GM21360 (cell line): ENCODE results near the gene CCDC85C.
"Not testable (repeated sequence)": the region's sequence is repeated elsewhere in the genome, so short reads cannot be mapped to it uniquely, and the experiment has no call there.

ENCODE experiments used
- ATAC-seq: cut with Tn5 transposase; IDR thresholded peaks from one replicate; pipeline ENCODE4 v1.9.1; 2021; ENCODE audit warnings: mild to moderate bottlenecking, moderate library complexity; ENCODE audit not compliant: unreplicated experiment

Gene CCDC85C

DNA sequence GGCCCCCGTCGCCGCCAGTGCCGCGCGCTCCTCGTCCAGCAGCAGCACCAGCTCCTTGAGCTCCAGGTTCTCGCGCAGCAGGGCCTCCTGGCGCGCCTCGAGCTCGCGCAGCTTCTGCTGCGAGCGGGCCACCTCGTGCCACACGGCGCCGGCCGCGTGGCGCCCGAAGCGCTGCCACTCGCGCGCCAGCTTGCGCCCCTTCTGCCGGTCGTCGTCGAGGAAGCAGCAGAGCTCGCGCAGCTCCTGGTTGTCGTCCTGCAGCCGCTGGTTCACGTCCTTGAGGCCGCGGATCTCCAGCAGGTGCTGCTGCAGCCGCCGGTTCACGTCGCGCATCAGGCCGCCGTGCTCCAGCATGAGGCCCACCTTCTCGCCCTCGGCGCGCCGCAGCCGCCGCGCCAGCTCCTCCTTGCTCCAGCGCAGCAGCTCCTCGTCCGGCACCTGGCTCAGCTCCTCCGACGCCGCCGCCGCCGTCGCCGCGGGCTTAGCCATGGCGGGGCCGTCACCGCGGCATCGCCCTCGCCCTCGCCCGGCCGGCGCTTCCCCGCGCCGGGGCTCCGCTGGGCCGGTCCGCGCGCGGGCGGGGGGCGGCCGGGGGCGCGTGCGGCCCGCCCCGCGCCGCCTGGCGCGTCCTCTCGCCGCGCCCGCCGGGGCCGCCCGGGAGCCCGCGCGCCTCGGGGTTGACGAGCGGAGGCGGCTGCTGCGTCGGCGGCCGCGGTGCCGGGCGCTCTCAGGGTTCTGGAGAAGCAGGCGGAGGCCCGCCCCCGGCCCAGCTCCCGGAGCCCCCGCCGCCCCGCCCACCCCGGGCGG lies at the start of gene CCDC85C:
Gene CCDC85C (minus strand): TSS at position 737 of the 807 bp plus-strand sequence. CDS start 248 bp downstream, at position 489.
- ATAC-seq, result no peak

DNA sequence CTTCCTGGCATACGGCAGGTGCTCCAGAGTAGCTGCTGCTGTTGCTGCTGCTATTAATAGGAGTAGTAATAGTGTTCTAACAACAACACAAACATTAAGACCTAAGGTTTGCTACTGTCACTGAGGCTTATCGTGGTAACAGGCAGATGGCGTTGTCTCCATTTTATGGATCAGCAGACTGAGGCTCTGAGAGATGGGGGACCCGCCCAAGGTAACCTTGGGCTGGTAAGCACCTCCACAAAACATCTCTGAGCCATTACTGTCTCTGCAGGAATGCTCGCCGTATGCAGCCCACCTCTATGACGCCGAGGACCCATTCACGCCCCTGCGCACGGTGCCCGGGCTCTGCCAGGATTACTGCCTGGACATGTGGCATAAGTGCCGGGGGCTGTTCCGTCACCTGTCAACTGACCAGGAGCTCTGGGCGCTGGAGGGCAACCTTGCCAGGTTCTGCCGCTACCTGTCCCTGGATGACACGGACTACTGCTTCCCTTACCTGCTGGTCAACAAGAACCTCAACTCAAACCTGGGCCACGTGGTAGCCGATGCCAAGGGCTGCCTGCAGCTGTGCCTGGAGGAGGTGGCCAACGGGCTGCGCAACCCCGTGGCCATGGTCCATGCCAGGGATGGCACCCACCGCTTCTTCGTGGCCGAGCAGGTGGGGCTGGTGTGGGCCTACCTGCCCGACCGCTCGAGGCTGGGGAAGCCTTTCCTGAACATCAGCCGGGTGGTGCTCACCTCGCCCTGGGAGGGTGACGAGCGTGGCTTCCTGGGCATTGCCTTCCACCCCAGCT lies 48.1 kb upstream of the CCDC85C start:
- ATAC-seq, result no peak

DNA sequence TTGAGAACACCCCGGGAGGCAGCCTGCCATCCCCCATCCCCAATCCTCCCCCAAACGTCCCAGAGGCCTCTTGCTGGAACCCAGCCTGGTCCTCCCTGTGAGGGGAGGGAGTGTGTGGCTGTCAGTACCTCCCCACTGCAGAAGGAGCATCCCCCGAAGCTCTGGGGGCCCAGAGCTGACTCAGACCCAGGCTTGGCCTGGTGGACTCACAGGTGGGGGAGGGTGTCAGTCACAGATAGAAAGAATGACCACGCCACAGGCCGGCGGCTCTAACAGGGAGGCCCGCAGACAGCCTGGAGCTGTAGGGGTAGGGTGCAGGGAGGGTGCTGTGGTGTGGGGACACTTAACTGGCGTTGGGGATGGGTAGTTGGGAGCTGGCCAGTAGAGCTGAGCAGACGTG lies 46.2 kb upstream of the CCDC85C start:
- no peak for ATAC-seq

DNA sequence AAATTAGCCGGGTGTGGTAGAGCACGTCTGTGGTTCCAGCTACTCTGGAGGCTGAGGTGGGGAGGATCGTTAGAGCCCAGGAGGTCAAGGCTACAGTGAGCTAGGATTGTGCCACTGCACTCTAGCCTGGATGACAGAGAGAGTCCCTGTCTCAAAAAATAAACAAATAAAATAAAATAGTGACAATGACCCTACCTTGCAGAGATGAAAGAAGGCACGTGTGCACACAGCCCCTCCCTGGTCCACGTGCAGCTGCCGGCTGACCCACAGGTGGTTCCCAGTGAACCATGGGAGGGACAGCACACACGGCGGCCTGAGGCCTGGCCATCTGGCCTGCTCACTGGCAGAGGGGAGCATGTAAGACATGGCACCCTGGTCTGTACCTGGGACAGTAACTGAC lies 45.6 kb upstream of the CCDC85C start:
- no peak for ATAC-seq

DNA sequence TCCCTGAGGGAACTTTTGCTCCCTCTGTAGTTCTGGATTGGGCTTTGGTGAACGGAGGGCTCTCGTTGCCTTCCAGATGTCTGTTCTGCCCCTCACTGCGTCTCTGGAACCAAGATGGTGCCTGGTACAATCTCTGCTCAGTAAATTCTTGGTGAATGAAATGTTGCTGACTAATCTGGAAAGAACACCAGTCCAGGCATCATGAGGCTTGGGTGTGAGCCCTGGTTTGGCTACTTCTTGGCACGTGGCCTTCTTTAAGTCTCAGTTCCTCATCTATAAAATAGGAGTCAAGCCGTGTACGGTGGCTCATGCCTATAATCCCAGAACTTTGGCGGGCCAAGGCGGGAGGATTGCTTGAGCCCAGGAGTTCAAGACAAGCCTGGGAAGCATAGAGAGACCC lies 45.2 kb upstream of the CCDC85C start:
- ATAC-seq, result no peak

DNA sequence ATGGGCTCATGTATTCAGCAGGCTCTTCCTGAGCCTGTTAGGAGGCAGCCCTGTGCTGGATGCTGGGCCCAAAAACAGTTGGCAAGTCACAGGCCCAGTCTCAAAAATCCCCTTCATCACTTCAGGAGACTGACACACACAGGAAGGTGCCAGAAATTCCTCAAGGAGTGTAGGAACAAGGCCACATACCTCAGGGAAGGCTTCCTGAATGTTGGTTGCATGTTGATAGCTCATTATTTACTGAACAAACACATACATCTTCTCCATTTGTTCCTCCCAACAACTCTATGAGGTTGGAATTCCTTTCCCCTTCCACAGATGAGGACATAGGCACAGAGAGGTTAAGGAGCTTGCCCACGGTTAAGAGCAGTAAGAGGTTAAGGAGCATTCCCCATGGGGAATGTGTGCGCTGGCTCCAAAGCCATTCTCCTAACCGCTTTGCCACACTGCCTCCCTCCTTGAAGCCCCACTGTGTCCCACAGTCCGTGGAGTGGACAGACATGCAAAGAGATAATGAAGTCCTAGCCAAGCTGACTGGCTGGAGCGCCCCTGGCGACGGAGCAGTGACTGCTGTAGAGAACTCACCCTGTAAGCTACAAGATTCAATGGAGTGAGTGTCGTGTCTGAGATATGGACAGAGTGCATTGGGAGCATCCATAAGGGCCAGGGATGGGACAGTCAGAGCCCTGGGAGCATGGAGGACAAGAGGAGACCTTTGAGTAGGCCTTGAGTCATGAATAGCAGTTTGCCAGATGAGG lies 44.2 kb upstream of the CCDC85C start:
- ATAC-seq, result no peak

DNA sequence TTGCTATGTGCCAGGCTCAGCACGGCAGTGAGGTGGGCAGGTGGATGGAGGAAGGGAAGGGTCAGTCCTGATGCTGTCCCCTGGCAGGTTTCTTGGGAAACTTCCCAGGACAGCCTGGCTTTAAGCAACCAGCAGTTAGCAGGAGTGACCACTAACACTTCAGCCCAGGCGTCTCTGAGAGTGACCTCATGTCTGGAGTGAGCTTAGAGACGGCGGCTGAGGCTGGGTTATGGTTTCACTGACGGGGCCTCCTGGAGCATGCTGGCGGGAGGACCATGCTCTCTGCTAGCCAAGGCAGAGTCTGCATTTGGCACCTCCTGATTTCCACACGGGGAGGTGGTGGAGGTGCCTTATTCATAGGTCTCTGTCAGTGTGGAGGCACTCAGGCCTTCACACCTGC lies 43.4 kb upstream of the CCDC85C start:
- no peak for ATAC-seq

DNA sequence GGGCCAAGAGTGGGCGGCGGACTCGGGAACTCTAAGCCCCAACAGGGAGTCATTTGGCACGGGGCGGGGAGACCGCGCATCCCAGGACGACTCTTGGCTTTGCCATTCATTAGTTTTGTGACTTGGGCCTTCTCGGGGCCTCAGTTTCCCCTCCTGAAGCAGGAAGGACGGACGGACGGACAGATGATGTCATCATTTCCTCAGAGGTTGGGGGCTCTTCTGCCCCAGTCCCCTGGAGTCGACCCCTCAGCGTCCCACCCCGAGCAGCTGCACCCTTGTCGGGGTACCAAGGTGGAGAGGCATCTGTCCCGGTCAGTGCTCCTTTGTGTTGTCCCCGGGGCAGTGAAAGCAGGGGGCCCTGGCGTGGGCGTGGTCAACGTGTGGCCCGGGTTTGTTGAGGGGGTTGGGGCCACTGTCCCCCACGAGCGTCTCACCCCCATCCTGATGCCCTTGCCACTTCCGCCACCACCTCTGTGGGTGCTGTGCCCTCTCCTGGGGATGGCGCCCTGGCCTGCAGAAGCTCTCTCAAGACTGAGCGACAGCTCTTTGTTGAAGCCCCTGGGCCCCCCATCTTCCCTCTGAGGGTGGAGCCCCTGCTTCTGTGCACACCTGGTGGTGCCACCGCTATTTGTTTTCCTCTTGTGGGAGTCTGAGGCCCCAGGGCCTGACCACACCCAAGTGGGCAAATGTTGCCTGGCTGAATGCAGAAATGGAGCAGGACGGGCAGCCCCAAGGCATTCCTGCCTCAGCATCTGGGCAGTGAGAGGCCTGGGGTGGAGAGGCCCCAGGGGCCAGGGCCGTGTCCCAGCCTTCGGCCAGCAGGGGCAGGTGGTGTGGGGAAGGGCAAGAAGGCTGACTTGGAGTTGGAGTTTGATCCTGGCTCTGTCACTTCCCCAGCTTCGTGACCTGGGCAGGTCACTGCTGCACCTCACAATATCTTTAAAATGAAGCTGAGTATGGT lies 41.8 kb upstream of the CCDC85C start:
- no peak for ATAC-seq

DNA sequence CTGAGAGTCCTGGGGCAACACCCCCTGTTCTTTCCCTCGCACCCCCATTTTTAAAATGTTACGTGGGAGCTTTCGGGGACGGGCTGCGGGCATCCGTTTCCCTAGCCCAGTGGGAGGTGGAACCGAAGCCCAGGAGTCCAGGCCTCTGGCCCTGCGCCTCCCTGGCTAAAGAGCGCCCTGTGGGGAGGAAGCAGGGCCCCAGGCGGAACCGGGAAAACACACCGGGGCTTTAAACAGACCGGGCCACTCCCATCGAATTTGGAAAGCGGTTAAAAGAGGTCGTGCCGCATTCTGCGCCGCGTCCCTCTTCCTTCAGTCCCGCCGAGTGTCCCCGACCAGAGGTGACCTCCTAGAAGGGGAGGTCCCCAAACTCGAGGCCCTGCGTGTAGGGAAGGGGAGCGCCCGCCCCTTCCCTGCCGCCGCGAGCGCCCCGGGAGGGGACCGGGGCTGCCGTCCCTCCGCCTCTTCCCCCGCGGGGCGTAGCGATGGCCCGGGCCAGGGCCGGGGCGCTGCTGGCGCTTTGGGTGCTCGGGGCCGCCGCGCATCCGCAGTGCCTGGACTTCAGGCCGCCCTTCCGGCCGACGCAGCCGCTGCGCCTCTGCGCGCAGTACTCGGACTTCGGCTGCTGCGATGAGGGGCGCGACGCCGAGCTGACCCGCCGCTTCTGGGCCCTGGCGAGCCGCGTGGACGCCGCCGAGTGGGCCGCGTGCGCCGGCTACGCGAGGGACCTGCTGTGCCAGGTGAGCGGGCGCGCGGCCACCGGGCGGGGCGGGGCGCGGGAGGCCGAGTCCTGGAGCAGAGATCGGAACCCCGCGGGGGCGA lies 40.9 kb upstream of the CCDC85C start, which contains the start of gene HHIPL1:
Gene HHIPL1 (plus strand): TSS at position 407 of the 822 bp plus-strand sequence. CDS start 79 bp downstream, at position 486.
- ATAC-seq, result no peak

DNA sequence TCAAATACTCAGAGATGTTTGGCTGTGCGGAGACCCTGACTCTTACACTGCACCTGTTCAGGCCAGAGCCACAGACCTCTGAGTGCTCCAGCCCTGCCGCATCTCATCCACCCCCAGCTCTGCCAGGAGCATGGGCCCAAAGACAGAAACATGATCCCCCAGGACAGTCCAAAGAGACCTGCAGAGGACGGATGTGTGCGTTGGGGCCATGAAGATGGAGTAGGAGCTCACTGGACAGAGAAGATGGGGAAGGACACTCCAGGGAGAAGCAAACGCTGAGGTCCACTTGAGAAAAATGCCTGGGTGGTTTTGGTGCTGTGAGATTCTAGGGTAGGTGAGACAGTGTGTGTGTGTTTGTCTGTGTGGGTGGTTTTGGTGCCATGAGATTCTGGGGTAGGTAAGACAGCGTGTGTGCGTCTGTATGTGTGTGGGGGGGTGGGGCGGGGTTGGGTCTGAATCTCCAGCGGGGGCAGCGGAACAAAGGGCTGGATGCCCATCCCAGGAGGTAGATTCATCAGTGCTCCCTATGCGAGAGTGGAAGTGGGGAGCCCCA lies 40.1 kb upstream of the CCDC85C start:
- ATAC-seq, result no peak

DNA sequence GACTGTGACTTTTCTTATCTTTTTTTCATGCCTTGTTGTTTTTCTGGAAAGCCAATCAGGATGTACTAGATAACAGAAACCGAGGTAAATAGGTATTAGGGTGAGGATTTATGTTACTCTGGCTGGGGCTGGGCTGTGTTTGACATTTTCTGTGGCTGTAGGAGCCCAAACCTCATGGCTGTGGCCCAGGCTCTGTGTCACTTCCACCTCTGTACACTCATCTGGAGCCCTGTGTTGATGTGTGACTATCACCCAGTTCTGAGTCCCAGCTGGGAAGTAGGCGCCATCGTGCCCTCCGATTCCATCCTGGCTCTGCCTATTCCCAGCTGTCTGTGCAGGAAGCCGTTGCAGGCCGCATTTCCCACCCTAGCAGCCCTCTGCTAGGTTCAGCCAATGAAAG lies 39.3 kb upstream of the CCDC85C start:
- no peak for ATAC-seq

DNA sequence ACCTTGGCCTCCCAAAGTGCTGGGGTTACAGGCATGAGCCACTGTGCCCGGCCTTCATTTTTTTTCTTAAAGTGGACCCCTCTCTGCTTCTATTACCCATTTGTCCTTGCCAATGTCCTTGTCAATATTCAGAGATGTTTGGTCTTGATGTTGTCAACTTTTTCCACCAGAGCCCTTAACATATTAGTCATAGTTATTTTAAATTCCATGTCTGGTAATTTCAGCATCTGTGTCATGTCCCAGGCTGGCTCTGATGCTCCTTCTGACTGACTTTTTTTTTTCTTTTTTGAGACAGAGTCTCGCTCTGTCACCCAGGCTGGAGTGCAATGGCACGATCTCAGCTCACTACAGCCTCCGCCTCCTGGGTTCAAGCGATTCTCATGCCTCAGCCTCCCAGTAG lies 38.8 kb upstream of the CCDC85C start:
- not testable (repeated sequence) for ATAC-seq

DNA sequence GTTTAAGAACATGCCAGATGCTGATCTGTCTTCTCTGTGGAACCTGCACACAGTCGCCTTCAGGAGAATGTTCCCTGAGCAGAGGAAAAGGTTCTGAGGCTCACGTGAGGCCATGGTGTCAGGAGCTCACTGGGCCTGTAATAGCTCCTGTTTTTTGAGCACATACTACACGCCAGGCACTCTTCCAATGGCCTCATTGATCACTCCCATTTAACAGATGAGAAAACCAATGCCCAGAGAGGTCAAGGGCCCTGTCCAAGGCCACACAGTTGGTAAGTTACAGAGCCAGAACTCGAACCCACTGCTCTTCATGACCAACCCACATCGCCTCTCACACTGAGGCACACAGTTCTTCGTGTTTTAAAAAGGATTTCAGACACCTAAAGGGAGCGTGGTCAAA lies 33.6 kb upstream of the CCDC85C start:
- no peak for ATAC-seq

DNA sequence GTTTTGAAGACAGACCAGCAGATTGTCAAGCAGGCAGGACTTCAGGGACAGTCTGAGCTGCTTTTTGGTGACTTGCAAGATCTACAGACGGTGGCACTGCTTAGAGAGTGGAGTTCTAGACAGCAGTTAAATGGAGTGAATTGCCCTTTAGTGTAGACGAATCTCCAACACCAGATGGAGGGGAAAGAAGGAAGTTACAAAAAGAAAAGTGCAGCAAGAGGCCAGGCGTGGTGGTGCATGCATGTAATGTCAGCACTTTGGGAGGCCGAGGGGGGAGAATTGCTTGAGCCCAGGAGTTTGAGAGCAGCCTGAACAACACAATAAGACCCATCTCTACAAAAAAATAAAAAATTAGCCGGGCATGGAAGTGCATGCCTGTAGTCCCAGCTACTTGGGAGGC lies 32.5 kb upstream of the CCDC85C start:
- ATAC-seq, result no peak

DNA sequence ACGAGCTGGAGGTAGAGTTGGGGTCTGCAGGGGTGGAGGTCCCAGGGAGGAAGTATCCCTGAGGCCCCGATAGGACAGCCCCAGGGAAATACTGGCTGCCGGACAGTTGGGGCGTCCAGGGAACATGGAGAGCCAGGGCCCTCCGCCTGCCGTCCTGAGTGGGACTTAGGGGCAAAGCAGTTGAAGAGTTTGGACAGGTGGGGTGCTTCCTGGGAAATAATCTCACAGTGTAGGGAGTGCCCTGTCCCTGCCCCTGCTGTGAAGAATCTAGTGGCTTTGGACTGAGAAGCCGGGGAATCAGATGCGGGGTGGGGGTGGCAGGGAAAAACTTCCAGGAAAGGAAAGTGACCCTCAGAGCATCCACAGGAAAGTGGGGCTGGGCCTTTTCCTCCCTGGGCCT lies 31.1 kb upstream of the CCDC85C start:
- ATAC-seq, result no peak

DNA sequence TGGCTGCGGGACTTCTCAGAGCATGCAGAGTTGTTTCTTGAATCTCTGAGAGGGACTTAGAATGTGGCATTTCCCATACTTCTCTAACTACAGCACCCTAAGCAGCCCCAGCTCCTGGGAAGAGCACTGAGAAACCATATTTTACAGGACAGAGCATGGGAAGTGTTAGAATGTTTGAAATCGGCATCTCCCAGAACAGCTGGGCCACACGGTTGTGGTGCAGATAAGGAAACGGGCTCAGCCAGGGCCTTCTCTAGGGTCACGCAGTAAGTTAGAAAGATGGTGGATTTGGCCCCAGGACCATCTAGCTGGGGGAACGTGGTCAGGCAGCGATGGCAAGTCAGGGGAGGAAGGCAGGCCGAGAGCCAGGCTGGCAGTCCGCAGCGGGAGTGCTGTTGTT lies 30.4 kb upstream of the CCDC85C start:
- no peak for ATAC-seq

DNA sequence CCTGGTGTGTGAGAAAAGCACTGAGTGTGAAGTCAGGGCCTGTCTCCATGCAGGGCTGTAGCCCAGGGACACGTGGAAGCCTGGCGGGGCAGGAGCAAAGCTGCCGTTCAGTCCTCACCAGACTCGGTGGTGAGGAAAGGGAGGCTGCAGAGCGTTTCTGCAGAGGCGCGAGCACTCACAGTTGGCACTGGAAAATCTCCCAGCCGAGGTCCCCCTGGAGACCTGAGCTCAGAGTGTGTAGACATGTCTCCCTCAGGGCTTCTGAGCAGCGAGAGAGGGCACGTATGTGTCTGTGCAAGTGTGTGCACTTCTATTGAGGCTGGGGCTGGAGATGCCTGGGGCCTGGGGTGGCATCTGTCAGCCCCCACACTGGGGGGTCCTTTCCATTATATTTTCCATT lies 29.9 kb upstream of the CCDC85C start:
- ATAC-seq, result no peak

DNA sequence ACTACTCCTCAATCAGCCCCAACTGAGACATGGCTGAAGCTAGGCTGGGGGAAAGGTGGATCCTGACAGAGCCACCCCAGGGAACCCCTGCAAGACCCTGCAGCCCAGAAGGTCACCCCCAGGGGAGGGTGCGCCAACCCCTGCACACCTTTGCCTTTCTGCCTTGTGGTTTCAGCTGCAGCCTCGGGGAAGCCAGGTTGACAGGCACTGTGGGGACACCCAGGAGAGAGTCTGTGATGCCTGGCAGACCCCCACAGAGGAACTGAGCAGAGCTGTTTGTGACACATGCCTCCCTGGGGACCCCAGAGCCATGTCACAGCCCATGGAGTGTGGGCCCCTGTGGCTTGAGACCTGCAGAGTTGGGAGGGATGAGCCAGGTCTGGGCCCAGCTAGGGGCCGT lies 29.1 kb upstream of the CCDC85C start:
- ATAC-seq, result no peak

DNA sequence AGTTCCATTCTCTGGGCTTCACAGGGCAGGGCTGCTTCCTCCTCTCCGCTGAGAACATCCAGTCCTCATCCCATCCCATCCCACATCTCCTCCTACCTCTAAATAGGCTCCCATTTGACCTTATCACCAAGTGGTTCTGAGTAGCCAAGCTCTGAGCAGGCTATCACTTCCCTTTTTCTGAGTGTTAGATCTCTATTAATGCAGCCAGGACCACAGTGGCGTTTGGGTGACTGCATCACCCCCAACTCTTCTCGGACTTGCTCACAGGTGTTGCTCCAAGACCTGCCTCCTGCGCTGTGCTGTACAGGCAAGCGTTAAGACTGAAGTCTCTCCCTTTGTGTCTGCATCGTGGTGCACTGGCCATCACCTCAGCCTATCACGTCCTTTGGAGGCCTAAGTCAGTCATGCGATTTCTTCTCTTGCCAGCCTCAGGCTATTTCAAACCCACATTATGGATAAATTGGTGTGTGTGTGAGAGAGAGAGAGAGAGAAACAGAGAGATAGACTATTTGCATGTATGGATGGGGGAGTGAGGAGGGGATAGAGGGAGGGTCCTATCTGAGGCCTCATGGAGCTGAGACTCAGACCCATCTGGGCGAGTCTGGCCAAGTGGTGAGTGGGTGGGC lies 28.5 kb upstream of the CCDC85C start:
- ATAC-seq, result no peak
